ENCODE results near the gene SLC7A14. TPM values are rescaled to one million over a fixed set of nuclear protein-coding genes. Genes with fewer than 3 reads are reported as not detected.

The SLC7A14 gene
- total and polyA plus RNA-seq, 2 of the 13 experiments (the other 11 are each of a cell fraction or from before 2014, with no cell fraction given), result not detected

DNA sequence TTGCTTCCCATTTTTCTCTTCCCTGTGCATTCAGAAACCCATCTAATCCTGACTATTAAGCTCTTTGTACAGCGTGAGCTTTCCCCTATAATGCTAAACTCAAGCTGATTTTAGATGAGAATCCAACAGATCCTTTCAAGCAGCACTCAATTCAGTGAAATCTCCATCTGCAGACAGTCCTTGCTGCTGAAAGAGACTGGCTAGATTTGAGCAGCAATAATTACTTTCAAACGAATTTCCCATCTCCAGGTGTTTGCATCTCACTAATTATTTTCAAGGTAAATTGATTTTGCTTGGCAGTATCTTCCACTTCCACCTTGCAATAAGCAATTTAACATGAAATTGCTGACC, 49.5 kb upstream of the SLC7A14 start:
- POLR2A ChIA-PET, result no interaction called here
- H3K4me2 ChIP-seq (ENCODE audit: low read depth, low read length), result no peak overlapping the region
- H4K20me1 ChIP-seq (ENCODE audit: insufficient read depth, low read length), result no peaks in the 10 kb centered on the region
- no TSS peak for BruUV-seq (replicated peaks)
- H3K27me3 ChIP-seq (ENCODE audit: control insufficient read depth in 1 of 2, insufficient read depth in 2 of 2, low read length in 2 of 2), result no peaks in the 10 kb centered on the region; a peak in 1 of 5 replicates
- H3K9ac ChIP-seq (ENCODE audit: insufficient read depth, low read depth, low read length), result no peak overlapping the region
- DNase-seq (ENCODE audit: low spot score) (no peak), FAIRE-seq (no peak), ATAC-seq (no peak)
- H3K27ac ChIP-seq (ENCODE audit: extremely low read length, insufficient read depth, low read length), result no peak overlapping the region
- TF ChIP-seq ARID5B (CRISPR knock-in tag; IDR thresholded peaks at IDR 0.05) (no peak), ZKSCAN5 (CRISPR knock-in tag; IDR thresholded peaks at IDR 0.05) (no peak), FOXK1 (CRISPR knock-in tag; IDR thresholded peaks at IDR 0.05; ENCODE audit: borderline replicate concordance, low read depth) (no peak), ZBTB49 (CRISPR knock-in tag; IDR thresholded peaks at IDR 0.05; ENCODE audit: borderline replicate concordance) (no peak), ZNF589 (CRISPR knock-in tag; conservative IDR thresholded peaks at IDR 0.05) (no peak), ZSCAN20 (CRISPR knock-in tag; IDR thresholded peaks at IDR 0.05; ENCODE audit: borderline replicate concordance) (no peak), ZNF333 (CRISPR knock-in tag; IDR thresholded peaks at IDR 0.05; ENCODE audit: borderline replicate concordance) (no peak), ZNF451 (CRISPR knock-in tag; IDR thresholded peaks at IDR 0.05) (no peak), ZBTB14 (CRISPR knock-in tag; IDR thresholded peaks at IDR 0.05) (no peak)
- TF ChIP-seq, protein P1, sequence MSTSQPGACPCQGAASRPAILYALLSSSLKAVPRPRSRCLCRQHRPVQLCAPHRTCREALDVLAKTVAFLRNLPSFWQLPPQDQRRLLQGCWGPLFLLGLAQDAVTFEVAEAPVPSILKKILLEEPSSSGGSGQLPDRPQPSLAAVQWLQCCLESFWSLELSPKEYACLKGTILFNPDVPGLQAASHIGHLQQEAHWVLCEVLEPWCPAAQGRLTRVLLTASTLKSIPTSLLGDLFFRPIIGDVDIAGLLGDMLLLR (CRISPR knock-in tag; IDR thresholded peaks at IDR 0.05), result no peak
- 6% methylated on average over 2 of the region's 2 CpGs for WGBS (ENCODE audit: low lambda C conversion rate)
- no peak overlapping the region for H2AFZ ChIP-seq (ENCODE audit: low read length)
- H3K36me3 ChIP-seq (replicated peaks in 1 of 2; ENCODE audit: control insufficient read depth in 1 of 2, insufficient read depth in 2 of 2, low read length in 2 of 2), result no peaks in the 10 kb centered on the region
- no peaks in the 10 kb centered on the region for H3K9me3 ChIP-seq (ENCODE audit: low read length)
- no peak overlapping the region for H3K4me3 ChIP-seq (replicated peaks in 1 of 3; ENCODE audit: insufficient read depth in 1 of 3, low read depth in 2 of 3, low read length in 3 of 3)
- H3K79me2 ChIP-seq (ENCODE audit: insufficient read depth, low read length), result no peaks in the 10 kb centered on the region
- in situ Hi-C loops (cut with HindIII; ENCODE audit: extremely low pct_ligation_motif_present, low pct_unique_long_range_greater_than_20kb), result no loop called here
- 0 out of 2 replicates have a peak, but pooled peaks cover 6% of the 10 kb centered on the region for H3K4me1 ChIP-seq (ENCODE audit: insufficient read depth, low read length)
- intact Hi-C loops (cut with micrococcal nuclease; ENCODE audit: unreplicated experiment), result no loop called here
- CTCF ChIA-PET (ENCODE audit: low intra/inter-chr PET ratio, low total read pairs), result no interaction called here
